Calu3 (cell line): ENCODE measurements around the gene RFWD3. TPM values are rescaled to one million over a fixed set of nuclear protein-coding genes. Genes with fewer than 3 reads are reported as not detected.
"Not testable (repeated sequence)": the region's sequence is repeated elsewhere in the genome, so short reads cannot be mapped to it uniquely, and the experiment has no call there.

Source experiments
- BruUV-seq: library from RNA; stranded (reverse); fragments of 400-500 nt; replicated peaks from 2 replicates; lab custom pipeline; 2021; lab: Mats Ljungman, UMichigan
- CTCF ChIA-PET: fragments of 300-600 bp; sonication (Branson Sonifier 250); formaldehyde crosslinking; loops from one replicate; lab custom pipeline; 2022; ENCODE audit warnings: antibody characterized with exemption; lab: Charles Lee
- DNase-seq: peaks from one replicate; pipeline ENCODE4 v3.0.0; 2022
- H3K27ac Mint-ChIP-seq: one replicate; pipeline ENCODE4 v1.8.0; 2022; ENCODE audit warnings: mixed read lengths; ENCODE audit not compliant: unreplicated experiment
- H3K27me3 Mint-ChIP-seq: one replicate; pipeline ENCODE4 v1.8.0; 2022; ENCODE audit warnings: mixed read lengths; ENCODE audit not compliant: unreplicated experiment
- H3K36me3 Mint-ChIP-seq: one replicate; pipeline ENCODE4 v1.8.0; 2022; ENCODE audit warnings: mild to moderate bottlenecking, moderate library complexity, mixed read lengths; ENCODE audit not compliant: insufficient read depth, unreplicated experiment
- H3K4me1 Mint-ChIP-seq: one replicate; pipeline ENCODE4 v1.8.0; 2022; ENCODE audit warnings: mild to moderate bottlenecking, low read depth, mixed read lengths; ENCODE audit not compliant: unreplicated experiment
- H3K4me3 Mint-ChIP-seq: one replicate; pipeline ENCODE4 v1.8.0; 2022; ENCODE audit warnings: mild to moderate bottlenecking, low read depth, moderate library complexity, mixed read lengths; ENCODE audit not compliant: unreplicated experiment
- H3K9me3 Mint-ChIP-seq: one replicate; pipeline ENCODE4 v1.8.0; 2022; ENCODE audit warnings: low read depth, mixed read lengths; ENCODE audit not compliant: unreplicated experiment
- intact Hi-C: fragments of 100-400 bp; cut with micrococcal nuclease; formaldehyde crosslinking; loops from one replicate; pipeline ENCODE4 v1.10.0; 2022; ENCODE audit not compliant: unreplicated experiment
- total RNA-seq: library from RNA; stranded (reverse); gene quantifications from 2 replicates; pipeline ENCODE4 v1.2.3, GENCODE V29; 2022
- TF ChIP-seq, protein P1 (sequence below): fragments of 200-600 bp; IDR thresholded peaks from one replicate; pipeline ENCODE4 v1.8.0; 2022; ENCODE audit warnings: antibody characterized with exemption; ENCODE audit not compliant: unreplicated experiment

RFWD3 gene
- total RNA-seq, 1 experiment from 2014 or later, result 109 TPM

- Mint-ChIP-seq H3K4me1 (peaks cover 64% of the 10 kb centered on the region), H3K27ac (no peak overlapping the region), H3K27me3 (no peaks in the 10 kb centered on the region), H3K4me3 (no peak overlapping the region), H3K9me3 (no peaks in the 10 kb centered on the region), H3K36me3 (peaks cover 90% of the 10 kb centered on the region)
- TF ChIP-seq, protein P1, sequence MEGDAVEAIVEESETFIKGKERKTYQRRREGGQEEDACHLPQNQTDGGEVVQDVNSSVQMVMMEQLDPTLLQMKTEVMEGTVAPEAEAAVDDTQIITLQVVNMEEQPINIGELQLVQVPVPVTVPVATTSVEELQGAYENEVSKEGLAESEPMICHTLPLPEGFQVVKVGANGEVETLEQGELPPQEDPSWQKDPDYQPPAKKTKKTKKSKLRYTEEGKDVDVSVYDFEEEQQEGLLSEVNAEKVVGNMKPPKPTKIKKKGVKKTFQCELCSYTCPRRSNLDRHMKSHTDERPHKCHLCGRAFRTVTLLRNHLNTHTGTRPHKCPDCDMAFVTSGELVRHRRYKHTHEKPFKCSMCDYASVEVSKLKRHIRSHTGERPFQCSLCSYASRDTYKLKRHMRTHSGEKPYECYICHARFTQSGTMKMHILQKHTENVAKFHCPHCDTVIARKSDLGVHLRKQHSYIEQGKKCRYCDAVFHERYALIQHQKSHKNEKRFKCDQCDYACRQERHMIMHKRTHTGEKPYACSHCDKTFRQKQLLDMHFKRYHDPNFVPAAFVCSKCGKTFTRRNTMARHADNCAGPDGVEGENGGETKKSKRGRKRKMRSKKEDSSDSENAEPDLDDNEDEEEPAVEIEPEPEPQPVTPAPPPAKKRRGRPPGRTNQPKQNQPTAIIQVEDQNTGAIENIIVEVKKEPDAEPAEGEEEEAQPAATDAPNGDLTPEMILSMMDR, result no peak
- intact Hi-C loops, result no loop called here
- DNase-seq, result no peak
- no TSS peak for BruUV-seq
- CTCF ChIA-PET, result no interaction called here
Measured at GRCh38 chr16:74657870-74658642, 8.6 kb downstream of the RFWD3 start.

DNA sequence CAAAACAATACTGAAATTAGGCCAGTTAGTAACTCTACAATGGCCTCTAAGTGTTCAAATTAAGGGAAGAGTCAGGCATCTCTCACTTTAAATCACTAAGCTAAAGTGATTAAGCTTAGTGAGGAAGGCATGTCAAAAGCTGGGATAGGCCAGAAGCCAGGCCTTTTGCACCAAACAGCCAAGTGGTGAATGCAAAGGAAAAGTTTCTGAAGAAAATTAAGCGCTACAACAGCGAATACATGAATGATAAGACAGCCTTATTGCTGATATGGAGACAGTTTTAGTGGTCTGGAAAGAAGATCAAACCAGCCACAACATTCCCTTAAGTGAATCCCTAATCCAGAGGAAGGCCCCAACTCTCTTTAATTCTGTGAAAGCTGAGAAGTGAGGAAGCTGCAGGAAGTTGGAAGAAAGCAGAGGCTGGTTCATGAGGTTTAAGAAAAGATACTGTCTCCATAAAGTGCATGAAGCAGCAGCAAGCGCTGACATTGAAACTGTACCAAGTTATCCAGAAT lies 12.1 kb downstream of the RFWD3 start:
- Mint-ChIP-seq H3K27ac (no peak overlapping the region), H3K36me3 (peaks cover 87% of the 10 kb centered on the region), H3K9me3 (no peaks in the 10 kb centered on the region), H3K4me1 (peaks cover 48% of the 10 kb centered on the region), H3K4me3 (no peak overlapping the region), H3K27me3 (no peaks in the 10 kb centered on the region)
- intact Hi-C loops, result no loop called here
- no TSS peak for BruUV-seq
- CTCF ChIA-PET, result interaction anchor here (0.6 to 0.7 kb wide), 2 partner anchors 12 to 46 kb away, joined by 4 to 5 read pairs; partner anchors contain the start of gene RFWD3
- TF ChIP-seq, protein P1, result no peak
- DNase-seq, result no peak

GRCh38 chr16:74652883-74653282 lies 13.8 kb downstream of the RFWD3 start:
- BruUV-seq, DNase-seq, CTCF ChIA-PET, H3K27ac Mint-ChIP-seq, H3K9me3 Mint-ChIP-seq, H3K4me3 Mint-ChIP-seq, intact Hi-C loops, H3K27me3 Mint-ChIP-seq: not testable (repeated sequence)
- Mint-ChIP-seq H3K4me1 (peaks cover 31% of the 10 kb centered on the region), H3K36me3 (peaks cover 87% of the 10 kb centered on the region)

DNA sequence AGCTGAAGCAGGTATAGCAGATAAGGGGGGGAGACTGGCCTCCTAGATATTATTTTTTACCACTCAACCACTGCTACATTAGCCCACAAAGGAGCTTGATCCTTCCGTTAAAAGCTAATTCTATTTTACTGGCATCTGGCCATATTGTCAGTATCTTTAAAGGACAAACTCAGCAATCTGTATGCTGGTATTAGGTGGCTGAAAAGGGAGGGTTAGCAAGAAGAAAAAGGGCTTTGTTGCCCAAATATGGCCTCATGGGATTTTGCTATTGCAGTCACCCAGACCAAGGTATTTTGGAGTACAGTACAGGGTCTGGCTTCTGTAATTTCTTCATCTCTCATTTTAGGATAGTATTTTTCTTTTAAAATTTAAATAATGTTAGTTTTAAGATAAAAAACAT lies 14.4 kb downstream of the RFWD3 start:
- H3K9me3 Mint-ChIP-seq, result no peaks in the 10 kb centered on the region
- peaks cover 86% of the 10 kb centered on the region for H3K36me3 Mint-ChIP-seq
- H3K4me1 Mint-ChIP-seq, result peaks cover 28% of the 10 kb centered on the region
- intact Hi-C loops, result no loop called here
- TF ChIP-seq, protein P1, result no peak
- BruUV-seq, result no TSS peak
- CTCF ChIA-PET, result interaction anchor here (0.6 to 1.5 kb wide), 4 partner anchors 15 to 214 kb away, joined by 3 to 6 read pairs (median 4); partner anchors contain the start of gene RFWD3
- DNase-seq, result no peak
- H3K4me3 Mint-ChIP-seq, result no peak overlapping the region
- peak overlapping the region; percentile 6 for H3K27ac Mint-ChIP-seq
- H3K27me3 Mint-ChIP-seq, result no peaks in the 10 kb centered on the region
